ENCODE results near the gene LTK. TPM values are rescaled to one million over a fixed set of nuclear protein-coding genes. Genes with fewer than 3 reads are reported as not detected.

Gene LTK
- total RNA-seq, 1 experiment from 2014 or later, result 9.2 TPM

DNA sequence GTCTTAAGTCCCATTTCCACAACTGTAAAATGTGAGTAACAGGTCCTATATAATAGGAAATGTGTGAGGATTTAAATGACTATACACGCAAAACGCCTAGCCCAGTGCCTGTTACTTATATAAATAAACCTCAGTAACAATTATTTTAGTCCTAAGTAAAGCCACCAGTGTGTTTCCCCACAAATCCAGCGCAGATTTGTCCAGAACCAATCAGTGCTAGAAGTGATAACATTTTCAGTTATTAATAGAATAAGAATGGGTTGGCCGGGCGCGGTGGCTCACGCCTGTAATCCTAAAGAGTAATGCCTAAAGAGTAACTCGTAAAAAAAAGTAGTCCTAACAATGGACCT lies 29.9 kb upstream of the LTK start:
- ChIA-PET RAD21 (ENCODE audit: low non-redundant PET in 1 of 2, low total read pairs in 2 of 2, uncharacterized antibody in 2 of 2, unreplicated experiment in 2 of 2) (interaction anchor here in 1 of 2 experiments (0.7 kb wide), 1 partner anchor 118 kb away, joined by 4 read pairs; no protein-coding TSS in a partner anchor), POLR2A (interaction anchor here (0.7 to 1.4 kb wide), 7 partner anchors 15 to 536 kb away, joined by 3 to 6 read pairs (median 4); partner anchors contain the start of genes LTK and TYRO3), CTCF (interaction anchor here (1.7 kb wide), 1 partner anchor 14 kb away, joined by 8 read pairs; no protein-coding TSS in a partner anchor)
- Histone ChIP-seq H3K4me3 (replicated peaks in 1 of 2; ENCODE audit: low read depth in 1 of 2, low read length in 2 of 2) (peak overlapping the region; percentile 97 to 98), H3K9me3 (ENCODE audit: control insufficient read depth in 1 of 2, insufficient read depth in 1 of 2, low read depth in 1 of 2, low read length in 2 of 2) (no peaks in the 10 kb centered on the region), H3K4me2 (ENCODE audit: low read length) (peak overlapping the region; percentile 86), H3K4me1 (ENCODE audit: control insufficient read depth in 1 of 2, insufficient read depth in 2 of 2, low read length in 2 of 2) (peaks cover 7 to 28% of the 10 kb centered on the region in 2 experiments), H3K9me2 (ENCODE audit: insufficient read depth) (no peaks in the 10 kb centered on the region), H3K36me3 (ENCODE audit: control insufficient read depth in 1 of 2, insufficient read depth in 2 of 2, low read length in 2 of 2) (no peaks in the 10 kb centered on the region), H3K27ac (ENCODE audit: low read depth, low read length) (peak overlapping the region; percentile 75), H4K20me1 (ENCODE audit: insufficient read depth) (no peaks in the 10 kb centered on the region), H3K79me2 (ENCODE audit: insufficient read depth, low read length) (peaks cover 22% of the 10 kb centered on the region; the same call in 1 of the 2 replicates), H2AFZ (ENCODE audit: low read depth, low read length, poor library complexity, severe bottlenecking) (no peak overlapping the region), H3K27me3 (ENCODE audit: insufficient read depth, low read length) (no peaks in the 10 kb centered on the region), H3K9ac (ENCODE audit: low read length) (peak overlapping the region; percentile 88)
- no peak for ATAC-seq
- no TSS peak for BruUV-seq (replicated peaks)
- intact Hi-C loops (cut with micrococcal nuclease), result no loop called here
- TF ChIP-seq, protein P1, sequence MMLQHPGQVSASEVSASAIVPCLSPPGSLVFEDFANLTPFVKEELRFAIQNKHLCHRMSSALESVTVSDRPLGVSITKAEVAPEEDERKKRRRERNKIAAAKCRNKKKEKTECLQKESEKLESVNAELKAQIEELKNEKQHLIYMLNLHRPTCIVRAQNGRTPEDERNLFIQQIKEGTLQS (IDR thresholded peaks at IDR 0.05), result no peak
- TF ChIP-seq CBX3 (IDR thresholded peaks at IDR 0.05; ENCODE audit: low read depth) (no peak), JUND (IDR thresholded peaks at IDR 0.05) (no peak), CEBPB (IDR thresholded peaks at IDR 0.05; ENCODE audit: low read depth) (no peak), SIN3A (IDR thresholded peaks at IDR 0.05; ENCODE audit: low read depth) (no peak), ELF1 (IDR thresholded peaks at IDR 0.05; ENCODE audit: borderline replicate concordance, low read depth) (no peak), FOSL1 (IDR thresholded peaks at IDR 0.05; ENCODE audit: low read depth) (no peak), EGR1 (IDR thresholded peaks at IDR 0.05; ENCODE audit: low read depth) (no peak), ZNF274 (IDR thresholded peaks at IDR 0.05; ENCODE audit: low read depth, low read length) (no peak), EZH2phosphoT487 (IDR thresholded peaks at IDR 0.05; ENCODE audit: borderline replicate concordance) (no peak), TCF7L2 (IDR thresholded peaks at IDR 0.05; ENCODE audit: borderline replicate concordance, extremely low read depth, insufficient read depth, insufficient read length) (no peak), POLR2A (IDR thresholded peaks at IDR 0.05; ENCODE audit: borderline replicate concordance, extremely low read depth, insufficient read depth, insufficient read length) (no peak), SRF (IDR thresholded peaks at IDR 0.05; ENCODE audit: low read depth) (no peak), YY1 (IDR thresholded peaks at IDR 0.05; ENCODE audit: extremely low read depth, insufficient replicate concordance, low read depth, low read length) (no peak), ZFX (IDR thresholded peaks at IDR 0.05) (no peak), SP1 (IDR thresholded peaks at IDR 0.05; ENCODE audit: low read depth) (no peak)
- TF ChIP-seq, protein P2, sequence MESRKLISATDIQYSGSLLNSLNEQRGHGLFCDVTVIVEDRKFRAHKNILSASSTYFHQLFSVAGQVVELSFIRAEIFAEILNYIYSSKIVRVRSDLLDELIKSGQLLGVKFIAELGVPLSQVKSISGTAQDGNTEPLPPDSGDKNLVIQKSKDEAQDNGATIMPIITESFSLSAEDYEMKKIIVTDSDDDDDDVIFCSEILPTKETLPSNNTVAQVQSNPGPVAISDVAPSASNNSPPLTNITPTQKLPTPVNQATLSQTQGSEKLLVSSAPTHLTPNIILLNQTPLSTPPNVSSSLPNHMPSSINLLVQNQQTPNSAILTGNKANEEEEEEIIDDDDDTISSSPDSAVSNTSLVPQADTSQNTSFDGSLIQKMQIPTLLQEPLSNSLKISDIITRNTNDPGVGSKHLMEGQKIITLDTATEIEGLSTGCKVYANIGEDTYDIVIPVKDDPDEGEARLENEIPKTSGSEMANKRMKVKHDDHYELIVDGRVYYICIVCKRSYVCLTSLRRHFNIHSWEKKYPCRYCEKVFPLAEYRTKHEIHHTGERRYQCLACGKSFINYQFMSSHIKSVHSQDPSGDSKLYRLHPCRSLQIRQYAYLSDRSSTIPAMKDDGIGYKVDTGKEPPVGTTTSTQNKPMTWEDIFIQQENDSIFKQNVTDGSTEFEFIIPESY (IDR thresholded peaks at IDR 0.05; ENCODE audit: extremely low read depth, insufficient replicate concordance, low read length), result no peak
- TF ChIP-seq, protein P3, sequence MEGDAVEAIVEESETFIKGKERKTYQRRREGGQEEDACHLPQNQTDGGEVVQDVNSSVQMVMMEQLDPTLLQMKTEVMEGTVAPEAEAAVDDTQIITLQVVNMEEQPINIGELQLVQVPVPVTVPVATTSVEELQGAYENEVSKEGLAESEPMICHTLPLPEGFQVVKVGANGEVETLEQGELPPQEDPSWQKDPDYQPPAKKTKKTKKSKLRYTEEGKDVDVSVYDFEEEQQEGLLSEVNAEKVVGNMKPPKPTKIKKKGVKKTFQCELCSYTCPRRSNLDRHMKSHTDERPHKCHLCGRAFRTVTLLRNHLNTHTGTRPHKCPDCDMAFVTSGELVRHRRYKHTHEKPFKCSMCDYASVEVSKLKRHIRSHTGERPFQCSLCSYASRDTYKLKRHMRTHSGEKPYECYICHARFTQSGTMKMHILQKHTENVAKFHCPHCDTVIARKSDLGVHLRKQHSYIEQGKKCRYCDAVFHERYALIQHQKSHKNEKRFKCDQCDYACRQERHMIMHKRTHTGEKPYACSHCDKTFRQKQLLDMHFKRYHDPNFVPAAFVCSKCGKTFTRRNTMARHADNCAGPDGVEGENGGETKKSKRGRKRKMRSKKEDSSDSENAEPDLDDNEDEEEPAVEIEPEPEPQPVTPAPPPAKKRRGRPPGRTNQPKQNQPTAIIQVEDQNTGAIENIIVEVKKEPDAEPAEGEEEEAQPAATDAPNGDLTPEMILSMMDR (IDR thresholded peaks at IDR 0.05 in 2 of 3, conservative IDR thresholded peaks at IDR 0.05 in 1 of 3; ENCODE audit: borderline replicate concordance in 1 of 3, insufficient read depth in 1 of 3, low read depth in 2 of 3, low read length in 2 of 3), result no peak
- TF ChIP-seq, protein P4, sequence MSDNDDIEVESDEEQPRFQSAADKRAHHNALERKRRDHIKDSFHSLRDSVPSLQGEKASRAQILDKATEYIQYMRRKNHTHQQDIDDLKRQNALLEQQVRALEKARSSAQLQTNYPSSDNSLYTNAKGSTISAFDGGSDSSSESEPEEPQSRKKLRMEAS (IDR thresholded peaks at IDR 0.05), result no peak
- no peak for DNase-seq (ENCODE audit: low read depth, low spot score)

All from HCT116 (cell line).